ENCODE data around the gene FOXO3.

GRCh38 chr6:108546079-108547049, 14.4 kb upstream of the FOXO3 start:
- TF ChIP-seq GATA2 (IDR thresholded peaks at IDR 0.05; ENCODE audit: low read depth, low read length) (no peak), GATA3 (IDR thresholded peaks at IDR 0.05; ENCODE audit: low read depth, low read length) (no peak)

Data from SH-SY5Y (cell line).